GM12892 (cell line): Measurements from ENCODE around the gene MICAL3.
"Not testable (repeated sequence)": the region's sequence is repeated elsewhere in the genome, so short reads cannot be mapped to it uniquely, and the experiment has no call there.

ENCODE experiments used
- DNase-seq: peaks from one replicate; pipeline ENCODE4 v3.0.0; 2011; ENCODE audit not compliant: insufficient read length
- FAIRE-seq: peaks from 2 replicates; lab custom pipeline; 2011; peaks lifted over from hg19 to GRCh38; lab: Jason Lieb, UNC
- POLR2A ChIP-seq: IDR thresholded peaks from 2 replicates; pipeline ENCODE4 v1.6.1; 2011; ENCODE audit warnings: low read depth, low read length, control low read depth
- POLR2AphosphoS5 ChIP-seq: IDR thresholded peaks from 2 replicates; pipeline ENCODE4 v1.6.1; 2011; ENCODE audit warnings: low read depth, low read length, control low read depth
- TAF1 ChIP-seq: IDR thresholded peaks from 2 replicates; pipeline ENCODE4 v1.6.1; 2011; ENCODE audit warnings: low read depth, mild to moderate bottlenecking, control low read depth, low read length, borderline replicate concordance

MICAL3 gene

GRCh38 chr22:18001040-18001893 lies 23.1 kb downstream of the MICAL3 start:
- FAIRE-seq (peak; percentile 91), DNase-seq (peak; percentile 84)
- peak; percentile 26; the same call in 1 of the 2 replicates for TF ChIP-seq TAF1
- TF ChIP-seq POLR2A = peak; percentile 84; the same call in 1 of the 2 replicates
- TF ChIP-seq POLR2AphosphoS5 = no peak; the same call in 1 of the 2 replicates

GRCh38 chr22:18000441-18001039 lies 23.8 kb downstream of the MICAL3 start:
- no peak for TF ChIP-seq POLR2AphosphoS5
- TF ChIP-seq TAF1 = no peak
- no peak for TF ChIP-seq POLR2A
- DNase-seq (no peak), FAIRE-seq (peak; percentile 5)

GRCh38 chr22:17999851-18000250 lies 24.5 kb downstream of the MICAL3 start:
- DNase-seq (no peak), FAIRE-seq (peak; percentile 71)
- TF ChIP-seq POLR2AphosphoS5 = no peak
- no peak for TF ChIP-seq POLR2A
- TF ChIP-seq TAF1 = no peak

- FAIRE-seq = no peak
- no peak for TF ChIP-seq POLR2AphosphoS5
- no peak for TF ChIP-seq TAF1
- no peak for TF ChIP-seq POLR2A
- DNase-seq = no peak
Measured at GRCh38 chr22:17998913-17999312, 25.4 kb downstream of the MICAL3 start.

GRCh38 chr22:17997456-17997855 lies 26.9 kb downstream of the MICAL3 start:
- TF ChIP-seq TAF1 (no peak), POLR2A (no peak), POLR2AphosphoS5 (no peak)
- DNase-seq = no peak
- peak; percentile 74 for FAIRE-seq

GRCh38 chr22:17995256-17995655 lies 29.1 kb downstream of the MICAL3 start:
- not testable (repeated sequence) for FAIRE-seq, DNase-seq

- TF ChIP-seq POLR2A (no peak), TAF1 (no peak)
- FAIRE-seq (peak; percentile 91), DNase-seq (no peak)
Measured at GRCh38 chr22:17994424-17995108, 29.8 kb downstream of the MICAL3 start.

- FAIRE-seq, DNase-seq: not testable (repeated sequence)
Measured at GRCh38 chr22:17992976-17993375, 31.4 kb downstream of the MICAL3 start.

GRCh38 chr22:17991992-17992391 lies 32.4 kb downstream of the MICAL3 start:
- FAIRE-seq, DNase-seq: not testable (repeated sequence)

- no peak for TF ChIP-seq TAF1
- no peak for TF ChIP-seq POLR2AphosphoS5
- TF ChIP-seq POLR2A = no peak
- no peak for FAIRE-seq
- no peak for DNase-seq
Measured at GRCh38 chr22:17990942-17991341, 33.4 kb downstream of the MICAL3 start.

- FAIRE-seq (no peak), DNase-seq (no peak)
- TF ChIP-seq TAF1 (no peak), POLR2A (no peak), POLR2AphosphoS5 (no peak)
Measured at GRCh38 chr22:17990147-17990546, 34.2 kb downstream of the MICAL3 start.

GRCh38 chr22:17988800-17989513 lies 35.4 kb downstream of the MICAL3 start:
- no peak for FAIRE-seq

More at GRCh38 chr22:17988800-17989513, 35.4 kb downstream of the MICAL3 start:
- no peak for DNase-seq
- TF ChIP-seq TAF1 (no peak), POLR2A (no peak), POLR2AphosphoS5 (no peak)
